Left ventricle myocardium inferior (tissue), 1 donor: Measurements from ENCODE around the gene C1orf50. TPM values are rescaled to one million over a fixed set of nuclear protein-coding genes. Genes with fewer than 3 reads are reported as not detected.
A peak's percentile ranks its signal among the peaks of the same experiment; 100 is the strongest.

Source experiments
- DNase-seq: peaks from one replicate; pipeline ENCODE4 v3.0.0-alpha.2; 2020
- H3K27ac ChIP-seq: fragments of 200-600 bp; replicated peaks from 2 replicates; pipeline ENCODE4 v1.8.0; 2021
- H3K27me3 ChIP-seq: fragments of 200-600 bp; 2 replicates; pipeline ENCODE4 v1.8.0; 2021; ENCODE audit warnings: low read depth
- H3K36me3 ChIP-seq: fragments of 200-600 bp; 2 replicates; pipeline ENCODE4 v1.8.0; 2021
- H3K4me1 ChIP-seq: fragments of 200-600 bp; 2 replicates; pipeline ENCODE4 v1.8.0; 2021
- H3K4me3 ChIP-seq: fragments of 200-600 bp; 2 replicates; pipeline ENCODE4 v1.8.0; 2021; ENCODE audit warnings: mild to moderate bottlenecking, moderate library complexity
- H3K9me3 ChIP-seq: fragments of 200-600 bp; replicated peaks from 2 replicates; pipeline ENCODE4 v1.8.0; 2021
- intact Hi-C: fragments of 100-400 bp; cut with micrococcal nuclease; formaldehyde crosslinking; loops from one replicate; pipeline ENCODE4 v1.11.0; 2022
- total RNA-seq: library from RNA; stranded (reverse); fragmentation: NEBNext Ultra II Directional; extraction: Animal tissue kit (Norgen Biotek cat#: 25700); gene quantifications from one replicate; pipeline ENCODE4 v1.2.1, GENCODE V29; 2021
- TF ChIP-seq, protein P1 (sequence below): fragments of 200-600 bp; IDR thresholded peaks from 2 replicates; pipeline ENCODE4 v1.8.0; 2021; ENCODE audit warnings: antibody characterized with exemption, mild to moderate bottlenecking, borderline replicate concordance
- donor health status: DM: no; HTN: yes; CAD: no; lungs with severe emphysema.

Gene C1orf50
- total RNA-seq, 1 donor from 2014 or later = 7.8 TPM

DNA sequence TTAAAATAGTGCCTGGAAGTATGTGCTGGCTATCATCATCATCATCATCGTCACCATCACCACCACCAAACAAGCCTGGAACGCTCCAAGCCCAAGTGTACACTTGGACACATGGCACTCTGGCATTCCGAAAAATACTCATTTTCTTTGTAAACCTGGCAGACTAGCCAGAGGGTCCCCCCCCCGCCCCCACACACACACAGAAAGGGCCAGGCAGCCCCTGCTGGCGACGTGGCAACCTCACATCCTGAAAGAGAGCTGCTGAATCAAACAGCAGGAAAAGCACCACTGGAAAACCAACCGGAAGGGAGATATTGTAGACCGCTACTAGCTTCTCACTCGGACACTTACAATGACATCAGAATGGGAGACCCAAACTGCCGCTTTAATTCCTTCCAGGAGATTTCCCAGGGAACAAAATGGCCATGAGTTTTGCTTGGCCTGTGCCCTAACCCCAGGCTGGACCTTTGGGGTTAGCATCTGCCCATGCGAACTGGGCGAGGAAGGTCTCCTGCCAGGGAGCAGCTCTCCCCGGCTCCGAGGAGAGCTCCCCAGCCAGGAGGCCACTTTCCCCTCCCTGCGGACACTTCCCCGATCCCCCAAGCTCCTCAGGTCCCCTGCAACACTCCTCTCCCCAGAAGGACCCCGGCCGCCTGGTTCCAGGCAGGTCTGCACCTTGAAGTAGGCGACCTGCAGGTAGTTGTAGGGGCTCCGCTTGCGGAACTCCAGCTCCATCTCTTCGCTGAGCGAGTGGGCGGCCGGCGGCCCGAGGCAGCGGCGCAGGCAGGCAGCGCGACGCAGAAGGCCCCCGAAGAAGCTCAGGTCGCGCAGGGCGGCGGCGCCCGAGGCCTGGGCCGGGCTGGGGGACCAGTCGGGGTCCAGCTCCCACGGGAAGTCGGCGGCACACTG, 963 bp upstream of the C1orf50 start:
- TF ChIP-seq, protein P1, sequence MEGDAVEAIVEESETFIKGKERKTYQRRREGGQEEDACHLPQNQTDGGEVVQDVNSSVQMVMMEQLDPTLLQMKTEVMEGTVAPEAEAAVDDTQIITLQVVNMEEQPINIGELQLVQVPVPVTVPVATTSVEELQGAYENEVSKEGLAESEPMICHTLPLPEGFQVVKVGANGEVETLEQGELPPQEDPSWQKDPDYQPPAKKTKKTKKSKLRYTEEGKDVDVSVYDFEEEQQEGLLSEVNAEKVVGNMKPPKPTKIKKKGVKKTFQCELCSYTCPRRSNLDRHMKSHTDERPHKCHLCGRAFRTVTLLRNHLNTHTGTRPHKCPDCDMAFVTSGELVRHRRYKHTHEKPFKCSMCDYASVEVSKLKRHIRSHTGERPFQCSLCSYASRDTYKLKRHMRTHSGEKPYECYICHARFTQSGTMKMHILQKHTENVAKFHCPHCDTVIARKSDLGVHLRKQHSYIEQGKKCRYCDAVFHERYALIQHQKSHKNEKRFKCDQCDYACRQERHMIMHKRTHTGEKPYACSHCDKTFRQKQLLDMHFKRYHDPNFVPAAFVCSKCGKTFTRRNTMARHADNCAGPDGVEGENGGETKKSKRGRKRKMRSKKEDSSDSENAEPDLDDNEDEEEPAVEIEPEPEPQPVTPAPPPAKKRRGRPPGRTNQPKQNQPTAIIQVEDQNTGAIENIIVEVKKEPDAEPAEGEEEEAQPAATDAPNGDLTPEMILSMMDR = peak; percentile 58
- intact Hi-C loops = loop anchor here (5.0 kb wide), 1 partner anchor 81 kb away; the partner anchor contains the start of gene ZNF691
- peak; percentile 32 for DNase-seq
- no peaks in the 10 kb centered on the region for H3K9me3 ChIP-seq
- no peaks in the 10 kb centered on the region for H3K27me3 ChIP-seq
- peaks cover 13% of the 10 kb centered on the region for H3K36me3 ChIP-seq
- peak overlapping the region; percentile 87 for H3K4me3 ChIP-seq
- H3K4me1 ChIP-seq = peaks cover 69% of the 10 kb centered on the region
- peak overlapping the region; percentile 93 for H3K27ac ChIP-seq

DNA sequence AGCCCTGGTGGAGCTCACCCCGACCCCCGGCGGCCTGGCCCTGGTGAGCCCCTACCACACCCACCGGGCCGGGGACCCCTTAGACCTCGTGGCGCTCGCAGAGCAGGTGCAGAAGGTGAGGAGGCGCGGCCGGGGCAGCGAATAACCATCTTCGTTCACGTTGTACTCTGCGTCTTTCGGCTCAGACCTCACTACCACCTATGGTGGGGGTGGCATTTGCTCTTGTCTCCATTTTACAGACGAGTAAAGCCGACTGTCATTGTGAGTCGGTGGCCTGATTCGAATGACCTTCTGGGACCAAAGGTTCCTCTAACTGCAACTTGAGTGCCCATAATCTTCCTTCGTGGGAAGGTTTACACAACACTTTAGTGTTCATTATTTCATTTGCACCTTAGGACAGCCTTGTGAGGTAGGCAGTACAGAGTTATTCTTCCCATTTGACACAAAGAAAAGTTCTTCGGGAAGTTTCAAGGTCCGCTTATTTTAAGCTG, 506 bp downstream of the C1orf50 start:
- TF ChIP-seq, protein P1 = no peak

GRCh38 chr1:42768172-42768571, 1.1 kb downstream of the C1orf50 start:
- peak overlapping the region; percentile 87 for H3K4me3 ChIP-seq
- DNase-seq = no peak
- H3K27me3 ChIP-seq = no peaks in the 10 kb centered on the region
- intact Hi-C loops = loop anchor here (5.0 kb wide), 1 partner anchor 79 kb away; the partner anchor contains the start of gene ZNF691
- peaks cover 82% of the 10 kb centered on the region for H3K4me1 ChIP-seq
- TF ChIP-seq, protein P1 = no peak
- H3K27ac ChIP-seq = no peak overlapping the region
- no peaks in the 10 kb centered on the region for H3K36me3 ChIP-seq
- H3K9me3 ChIP-seq = no peaks in the 10 kb centered on the region

More for the DNA sequence above, 506 bp downstream of the C1orf50 start:
- intact Hi-C loops = loop anchor here (5.0 kb wide), 1 partner anchor 80 kb away; the partner anchor contains the start of gene ZNF691
- Histone ChIP-seq H3K9me3 (no peaks in the 10 kb centered on the region), H3K4me1 (peaks cover 81% of the 10 kb centered on the region), H3K36me3 (no peaks in the 10 kb centered on the region), H3K27ac (peak overlapping the region; percentile 93), H3K4me3 (peak overlapping the region; percentile 87), H3K27me3 (no peaks in the 10 kb centered on the region)
- no peak for DNase-seq

DNA sequence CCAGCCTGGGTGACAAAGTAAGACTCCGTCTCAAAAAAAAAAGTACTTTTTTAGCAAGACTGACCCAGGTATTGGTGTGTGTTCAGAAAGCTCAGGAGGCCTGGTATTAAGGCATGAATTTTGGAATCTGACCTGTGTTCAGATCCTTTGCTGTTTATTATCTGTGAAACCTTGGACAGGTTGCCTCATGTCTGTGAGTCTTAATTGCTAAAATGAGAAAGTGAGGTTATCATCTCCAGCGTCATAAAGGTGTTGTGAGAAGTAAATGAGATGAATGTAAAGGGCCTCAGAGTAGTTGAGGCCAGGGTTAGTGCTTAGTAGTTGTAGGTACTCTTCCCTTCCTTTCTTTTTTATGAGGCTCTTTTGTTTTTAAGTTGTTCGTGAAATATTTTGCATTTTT, 2.8 kb downstream of the C1orf50 start:
- H3K27me3 ChIP-seq = no peaks in the 10 kb centered on the region
- H3K4me1 ChIP-seq = peaks cover 70% of the 10 kb centered on the region
- no peak for DNase-seq
- no peaks in the 10 kb centered on the region for H3K9me3 ChIP-seq
- H3K4me3 ChIP-seq = no peak overlapping the region
- H3K36me3 ChIP-seq = peaks cover 14% of the 10 kb centered on the region
- TF ChIP-seq, protein P1 = no peak
- no peak overlapping the region for H3K27ac ChIP-seq
- intact Hi-C loops = loop anchor here (5.0 kb wide), 1 partner anchor 77 kb away; the partner anchor contains the start of gene ZNF691

- no peaks in the 10 kb centered on the region for H3K9me3 ChIP-seq
- no peaks in the 10 kb centered on the region for H3K27me3 ChIP-seq
- DNase-seq = no peak
- H3K4me3 ChIP-seq = no peak overlapping the region
- peaks cover 38% of the 10 kb centered on the region for H3K4me1 ChIP-seq
- peaks cover 45% of the 10 kb centered on the region for H3K36me3 ChIP-seq
- TF ChIP-seq, protein P1 = no peak
- intact Hi-C loops = no loop called here
- H3K27ac ChIP-seq = no peak overlapping the region
Measured at GRCh38 chr1:42773420-42773819, 6.4 kb downstream of the C1orf50 start.
